VCaP (cell line): ENCODE measurements around the gene FASTK.

Source experiments
- H3K27ac ChIP-seq: fragments of 450-650 bp; 2 replicates; pipeline ENCODE4 v1.5.1; 2017
- TF ChIP-seq, protein P1 (sequence below): fragments of 450-650 bp; conservative IDR thresholded peaks from 2 replicates; pipeline ENCODE4 v1.5.1; 2017; ENCODE audit warnings: mild to moderate bottlenecking, moderate library complexity

FASTK gene, protein sequence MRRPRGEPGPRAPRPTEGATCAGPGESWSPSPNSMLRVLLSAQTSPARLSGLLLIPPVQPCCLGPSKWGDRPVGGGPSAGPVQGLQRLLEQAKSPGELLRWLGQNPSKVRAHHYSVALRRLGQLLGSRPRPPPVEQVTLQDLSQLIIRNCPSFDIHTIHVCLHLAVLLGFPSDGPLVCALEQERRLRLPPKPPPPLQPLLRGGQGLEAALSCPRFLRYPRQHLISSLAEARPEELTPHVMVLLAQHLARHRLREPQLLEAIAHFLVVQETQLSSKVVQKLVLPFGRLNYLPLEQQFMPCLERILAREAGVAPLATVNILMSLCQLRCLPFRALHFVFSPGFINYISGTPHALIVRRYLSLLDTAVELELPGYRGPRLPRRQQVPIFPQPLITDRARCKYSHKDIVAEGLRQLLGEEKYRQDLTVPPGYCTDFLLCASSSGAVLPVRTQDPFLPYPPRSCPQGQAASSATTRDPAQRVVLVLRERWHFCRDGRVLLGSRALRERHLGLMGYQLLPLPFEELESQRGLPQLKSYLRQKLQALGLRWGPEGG

DNA sequence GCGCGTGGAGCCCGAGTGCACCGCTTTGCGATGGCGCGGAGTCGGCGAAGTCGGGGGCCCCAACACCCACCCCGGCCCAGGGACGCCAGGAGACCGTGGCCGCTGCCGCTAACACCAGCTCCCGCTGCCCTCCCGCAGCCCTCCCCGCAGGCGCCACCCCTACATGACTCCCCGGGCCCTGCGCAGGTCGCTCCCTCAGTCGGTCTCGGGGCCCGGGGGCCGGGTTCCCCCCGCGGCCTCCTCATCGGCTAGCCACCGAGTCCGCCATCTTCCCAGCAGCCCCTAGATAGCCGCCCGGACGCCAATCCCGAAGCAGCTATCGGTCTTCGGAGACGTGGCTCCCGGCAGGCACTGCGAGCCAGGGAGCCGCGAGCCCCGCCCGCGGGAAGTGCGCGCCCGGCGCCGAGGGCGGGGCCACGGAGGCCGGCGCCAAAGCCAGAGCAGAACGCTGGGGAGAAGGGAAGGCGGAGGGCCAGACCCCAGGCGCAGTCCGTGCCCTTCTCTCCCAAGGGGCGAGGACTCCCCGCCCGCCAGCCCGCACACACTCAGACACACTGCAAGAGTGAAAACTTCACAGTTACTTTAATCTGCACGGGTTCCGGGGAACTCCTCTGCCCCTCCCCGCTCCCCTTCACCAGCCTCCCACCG, at the start of gene FASTK:
Gene FASTK, minus strand, starts transcription at position 288 of the 648 bp plus-strand sequence. Its CDS starts 43 bp downstream, at position 245.
- H3K27ac ChIP-seq = peak within 1 kb of the TSS; percentile 97
- TF ChIP-seq, protein P1, sequence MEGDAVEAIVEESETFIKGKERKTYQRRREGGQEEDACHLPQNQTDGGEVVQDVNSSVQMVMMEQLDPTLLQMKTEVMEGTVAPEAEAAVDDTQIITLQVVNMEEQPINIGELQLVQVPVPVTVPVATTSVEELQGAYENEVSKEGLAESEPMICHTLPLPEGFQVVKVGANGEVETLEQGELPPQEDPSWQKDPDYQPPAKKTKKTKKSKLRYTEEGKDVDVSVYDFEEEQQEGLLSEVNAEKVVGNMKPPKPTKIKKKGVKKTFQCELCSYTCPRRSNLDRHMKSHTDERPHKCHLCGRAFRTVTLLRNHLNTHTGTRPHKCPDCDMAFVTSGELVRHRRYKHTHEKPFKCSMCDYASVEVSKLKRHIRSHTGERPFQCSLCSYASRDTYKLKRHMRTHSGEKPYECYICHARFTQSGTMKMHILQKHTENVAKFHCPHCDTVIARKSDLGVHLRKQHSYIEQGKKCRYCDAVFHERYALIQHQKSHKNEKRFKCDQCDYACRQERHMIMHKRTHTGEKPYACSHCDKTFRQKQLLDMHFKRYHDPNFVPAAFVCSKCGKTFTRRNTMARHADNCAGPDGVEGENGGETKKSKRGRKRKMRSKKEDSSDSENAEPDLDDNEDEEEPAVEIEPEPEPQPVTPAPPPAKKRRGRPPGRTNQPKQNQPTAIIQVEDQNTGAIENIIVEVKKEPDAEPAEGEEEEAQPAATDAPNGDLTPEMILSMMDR = no peak

DNA sequence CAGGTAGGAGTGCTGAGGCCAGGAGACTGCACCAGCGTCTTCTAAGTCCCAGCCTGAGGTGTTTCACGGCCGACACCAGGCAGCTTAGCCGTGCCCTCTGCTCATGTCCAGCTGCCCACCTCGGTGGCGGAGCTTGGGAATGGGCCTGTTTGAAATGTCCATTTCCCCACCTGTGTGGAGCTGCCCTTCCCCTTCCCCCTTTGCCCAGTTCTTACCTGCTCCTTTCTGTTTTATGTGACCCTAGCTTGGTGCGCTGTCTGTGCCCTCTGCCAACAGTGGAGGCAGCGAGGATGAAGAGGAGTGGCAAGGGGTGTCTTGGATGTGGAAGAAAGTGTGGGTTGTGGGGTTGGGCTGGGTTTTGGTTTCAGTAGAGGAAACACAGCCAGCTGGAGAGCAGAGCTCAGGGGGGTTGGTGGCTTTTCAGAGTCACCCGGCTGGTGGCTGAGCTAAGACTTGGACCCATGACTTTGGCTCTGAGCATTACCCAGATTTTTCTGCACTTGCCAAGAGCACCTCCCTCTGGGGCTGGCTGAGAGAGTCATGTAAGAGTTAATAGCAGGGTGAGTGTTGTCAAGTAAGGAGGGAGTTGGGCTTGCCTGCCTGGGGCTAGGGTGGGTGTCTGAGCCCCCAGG, 49.5 kb upstream of the FASTK start:
- H3K27ac ChIP-seq = no peak overlapping the region
- TF ChIP-seq, protein P1 = no peak

DNA sequence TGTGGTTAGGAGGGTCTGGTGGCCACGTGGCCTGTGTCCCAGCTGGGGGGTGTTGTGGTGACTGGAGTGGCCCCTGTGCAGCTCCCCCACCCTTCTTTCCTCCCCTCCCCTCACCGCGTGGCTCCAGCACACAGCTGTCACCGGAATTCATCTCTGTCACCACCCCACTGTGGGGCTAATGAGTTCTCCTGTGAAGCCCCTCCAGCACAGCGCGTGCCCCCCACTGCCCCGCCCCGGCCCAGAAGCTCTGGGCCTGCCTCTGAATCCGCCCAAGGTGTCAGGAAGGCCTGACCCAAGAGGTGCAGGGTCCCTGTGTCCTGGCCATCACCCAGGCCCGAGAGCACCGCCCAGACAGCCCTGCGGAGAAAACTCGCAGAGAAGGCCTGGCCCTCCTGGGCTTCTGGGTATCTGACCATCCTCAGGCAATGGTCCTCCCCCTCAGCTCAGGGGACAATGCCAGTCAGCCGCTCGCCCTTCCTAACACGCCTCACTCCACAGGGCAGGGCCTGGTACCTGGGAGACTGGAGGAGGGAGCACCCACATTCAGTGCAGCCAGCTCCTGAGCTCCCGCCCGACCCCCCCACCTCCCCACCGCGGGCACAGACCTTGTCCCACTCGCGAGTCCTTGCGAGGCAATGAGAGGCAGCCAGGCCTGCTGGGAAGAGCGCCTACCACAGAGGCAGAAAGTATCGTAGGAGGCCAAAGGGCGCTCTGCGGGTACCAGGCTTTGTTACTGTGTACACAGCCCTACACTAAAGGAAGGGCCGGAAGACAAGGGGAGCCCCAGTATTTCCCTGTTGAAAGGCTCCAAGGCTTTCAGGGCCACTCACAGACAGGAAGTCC, 48.7 kb upstream of the FASTK start:
- no peak overlapping the region for H3K27ac ChIP-seq
- TF ChIP-seq, protein P1 = no peak

DNA sequence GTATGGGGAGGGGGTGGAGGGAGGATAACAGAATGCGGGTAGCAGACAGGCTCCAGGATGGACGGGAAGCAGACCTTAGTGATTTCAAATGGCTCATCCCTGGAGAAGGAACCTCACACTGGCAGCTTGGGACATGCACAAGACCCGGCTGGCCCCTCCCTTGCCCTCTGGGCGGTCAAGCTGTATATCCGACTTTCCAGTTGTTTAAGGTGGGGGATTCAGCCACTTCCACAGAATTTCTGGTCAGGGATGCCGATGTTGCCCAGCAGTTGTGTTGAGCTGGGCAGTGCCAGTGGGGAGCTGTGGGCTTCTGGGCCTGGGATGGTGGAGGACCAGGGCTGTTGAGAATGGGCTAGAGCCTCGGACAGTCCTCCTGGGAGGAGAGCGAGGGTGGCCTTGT, 48.1 kb upstream of the FASTK start:
- H3K27ac ChIP-seq = no peak overlapping the region

DNA sequence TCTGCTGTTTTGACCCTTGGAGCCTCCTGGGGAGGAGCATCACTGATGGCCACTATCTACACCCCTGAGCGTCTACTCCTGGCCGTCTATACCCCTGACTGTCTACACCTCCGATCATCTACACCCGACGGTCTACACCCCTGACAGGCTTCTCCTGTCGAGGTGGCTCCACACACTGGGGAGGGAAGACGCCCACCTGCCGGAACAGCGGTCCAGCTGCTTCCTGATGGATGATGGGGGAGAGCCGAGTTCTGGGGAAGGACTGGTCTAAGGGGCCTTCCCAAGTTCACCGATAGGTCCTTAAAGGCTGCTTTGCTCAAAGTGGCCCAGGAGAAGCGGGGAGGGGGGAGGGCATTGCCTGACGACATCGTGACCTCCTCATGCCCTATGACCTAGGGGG, 47.5 kb upstream of the FASTK start:
- no peak overlapping the region for H3K27ac ChIP-seq
- TF ChIP-seq, protein P1 = no peak

More for the DNA sequence above, 48.1 kb upstream of the FASTK start:
- TF ChIP-seq, protein P1 = no peak

DNA sequence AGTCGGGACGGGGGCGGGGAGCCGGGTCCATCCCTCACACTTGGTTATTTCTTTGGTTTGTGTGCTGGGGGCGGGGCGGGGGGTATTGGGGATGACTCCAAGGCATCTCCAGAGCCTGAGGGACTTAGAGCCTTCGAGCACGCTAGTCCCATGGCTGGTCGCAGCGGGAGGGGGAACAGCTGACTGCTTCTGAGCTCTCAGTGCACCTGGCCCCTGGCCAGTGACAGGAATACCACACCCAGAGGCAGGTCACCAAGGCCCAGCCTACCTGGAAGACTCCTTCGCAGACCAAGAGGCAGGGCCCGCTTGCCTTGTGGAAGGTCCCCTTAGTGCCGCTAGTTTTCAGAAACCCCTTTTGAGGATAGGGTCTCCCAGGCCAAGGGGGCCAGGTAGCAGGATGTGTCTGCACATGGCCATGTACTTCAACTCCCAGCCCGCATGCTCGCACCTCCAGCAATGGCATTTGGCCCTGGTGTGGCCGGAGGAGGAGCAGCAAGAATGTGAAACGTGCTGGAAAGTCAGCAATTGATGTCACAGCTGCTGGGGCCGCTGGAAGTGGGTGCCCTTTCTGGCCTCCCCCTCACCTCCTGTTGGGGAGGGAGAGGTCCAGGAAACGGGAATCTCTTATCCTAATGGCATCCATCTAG, 46.0 kb upstream of the FASTK start:
- TF ChIP-seq, protein P1 = no peak
- H3K27ac ChIP-seq = peak overlapping the region; percentile 76
